Brain pericyte (primary cell): ENCODE data around the gene DCN.
"Not testable (repeated sequence)": the region's sequence is repeated elsewhere in the genome, so short reads cannot be mapped to it uniquely, and the experiment has no call there.

Experiments used
- DNase-seq: peaks from one replicate; pipeline ENCODE4 v3.0.0-alpha.2; 2012; ENCODE audit warnings: low read depth, low spot score

Gene DCN

DNA sequence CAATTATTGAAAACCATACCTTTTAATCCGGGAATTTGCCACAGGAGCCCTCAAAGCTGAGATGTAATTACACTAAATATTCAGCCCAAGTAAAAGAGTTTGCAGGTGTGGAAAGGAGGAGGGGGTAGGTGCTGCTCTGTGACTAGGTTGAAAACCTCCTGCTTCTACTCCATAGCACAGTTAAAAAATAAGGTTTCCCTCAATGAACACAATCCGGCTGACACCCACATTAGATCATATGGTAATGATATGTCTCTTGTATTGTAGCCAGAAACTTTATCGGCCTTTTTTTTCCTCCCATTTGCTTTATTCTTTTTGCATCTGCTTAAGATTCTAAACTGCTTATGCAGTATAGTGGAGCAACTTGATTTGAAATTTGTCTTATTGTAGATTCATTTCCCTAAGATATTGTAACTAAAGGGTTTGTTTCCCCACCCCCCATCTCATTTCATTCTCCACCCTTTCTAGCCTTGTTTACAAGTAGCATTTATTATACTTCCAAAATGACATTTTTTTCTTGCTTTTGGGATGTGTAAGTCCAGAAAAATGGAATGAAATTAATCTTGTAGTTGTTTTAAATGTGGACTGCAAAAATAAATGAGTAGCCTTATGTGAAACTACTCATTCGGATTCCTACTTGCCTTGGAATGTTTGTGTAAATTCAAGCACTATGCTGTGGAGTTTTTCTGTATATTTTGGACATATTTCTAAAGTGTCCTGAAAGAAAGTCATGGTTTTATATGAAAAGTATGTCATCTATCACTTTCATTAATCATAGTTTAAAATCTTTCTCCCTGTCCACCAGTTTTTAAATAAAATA lies at the start of gene DCN:
TSS of gene DCN (minus strand) at position 182 of the 820 bp plus-strand sequence. CDS start 4,265 bp downstream, outside the sequence.
- DNase-seq, result no peak

DNA sequence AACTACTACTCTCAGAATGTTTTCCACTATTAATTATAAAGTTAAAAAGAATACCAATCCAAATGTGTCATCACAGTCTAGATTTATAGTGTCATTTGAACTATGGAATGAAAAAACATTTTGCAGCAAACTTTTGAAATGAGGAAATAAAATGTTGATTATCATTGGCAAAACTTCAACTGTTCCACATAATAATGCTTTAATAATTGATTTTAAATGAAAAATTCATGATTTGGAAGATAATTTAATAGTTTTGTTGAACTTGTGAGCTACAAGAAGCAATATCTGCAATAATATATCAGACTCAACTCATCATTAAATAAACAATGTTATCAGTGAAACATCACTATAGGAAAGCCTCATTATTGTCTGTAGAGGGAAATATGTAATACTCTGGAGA lies 48.2 kb upstream of the DCN start:
- no peak for DNase-seq

DNA sequence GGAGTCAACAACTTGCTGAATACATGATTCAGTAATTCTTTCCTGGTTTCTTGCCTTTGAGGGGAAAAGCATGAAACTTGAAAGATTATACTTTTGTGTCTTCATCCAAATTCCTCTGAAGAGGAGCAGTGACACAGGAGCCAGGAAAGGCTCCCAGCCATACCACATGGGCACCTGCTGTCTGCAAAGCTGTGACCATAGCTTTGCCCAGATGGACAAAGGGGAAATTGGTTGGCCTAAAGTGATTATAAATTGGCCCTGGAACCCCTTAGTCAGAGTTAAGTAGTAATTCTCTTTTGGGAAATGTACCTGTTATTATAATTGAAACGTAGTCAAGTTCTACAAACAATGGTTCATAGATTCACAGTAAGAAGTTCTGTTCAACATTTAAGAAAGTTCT lies 44.3 kb upstream of the DCN start:
- no peak for DNase-seq

GRCh38 chr12:91225316-91225715 lies 42.7 kb upstream of the DCN start:
- no peak for DNase-seq

GRCh38 chr12:91224401-91224800 lies 41.8 kb upstream of the DCN start:
- no peak for DNase-seq

- DNase-seq, result no peak
Measured at GRCh38 chr12:91222746-91223145, 40.1 kb upstream of the DCN start.

GRCh38 chr12:91219919-91220318 lies 37.3 kb upstream of the DCN start:
- DNase-seq, result no peak

- no peak for DNase-seq
Measured at GRCh38 chr12:91219511-91219910, 36.9 kb upstream of the DCN start.

DNA sequence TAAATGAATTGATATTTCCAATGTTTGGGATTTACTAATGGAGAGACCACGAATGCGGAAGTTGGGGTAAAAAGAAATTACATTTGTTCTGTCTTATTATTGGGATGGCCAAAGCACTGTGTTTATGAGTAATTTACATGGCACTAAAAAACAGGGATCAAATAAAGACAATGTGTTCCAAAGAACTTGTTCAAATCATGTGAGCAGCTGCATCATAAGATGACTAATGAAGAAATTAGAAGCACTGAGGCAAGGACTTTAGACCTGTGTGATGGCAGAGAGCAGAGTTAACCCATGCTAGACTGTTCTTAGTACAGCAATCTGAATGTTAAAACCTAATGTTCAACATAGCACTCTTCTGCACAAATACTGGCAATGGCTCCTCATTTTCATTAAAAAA lies 34.3 kb upstream of the DCN start:
- DNase-seq, result no peak

DNA sequence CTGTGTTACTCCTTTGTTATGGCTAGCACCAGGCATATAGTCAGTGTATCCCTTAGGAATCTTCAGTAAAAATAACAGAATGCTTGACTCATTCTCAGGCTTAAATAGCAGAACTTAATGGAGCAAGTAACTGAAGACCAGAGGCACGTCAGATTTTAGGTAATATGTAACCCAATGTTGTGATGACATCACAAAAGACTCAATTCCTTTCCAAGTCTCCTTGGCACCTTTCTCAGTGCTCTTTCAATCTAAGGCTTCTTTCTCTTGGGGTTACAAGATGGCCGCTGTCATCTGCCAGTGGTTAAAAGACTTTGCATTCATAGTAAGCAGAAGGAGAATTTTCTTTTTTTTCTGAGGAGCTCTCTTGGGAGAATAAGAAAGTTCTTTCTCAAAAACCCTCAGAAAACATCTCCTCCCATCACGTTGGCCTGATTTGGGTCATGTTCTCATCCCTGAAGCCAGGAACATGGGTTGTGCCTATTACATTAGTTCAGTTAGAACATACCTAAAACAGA lies 33.4 kb upstream of the DCN start:
- peak; percentile 6 for DNase-seq

- no peak for DNase-seq
Measured at GRCh38 chr12:91211866-91212265, 29.2 kb upstream of the DCN start.

DNA sequence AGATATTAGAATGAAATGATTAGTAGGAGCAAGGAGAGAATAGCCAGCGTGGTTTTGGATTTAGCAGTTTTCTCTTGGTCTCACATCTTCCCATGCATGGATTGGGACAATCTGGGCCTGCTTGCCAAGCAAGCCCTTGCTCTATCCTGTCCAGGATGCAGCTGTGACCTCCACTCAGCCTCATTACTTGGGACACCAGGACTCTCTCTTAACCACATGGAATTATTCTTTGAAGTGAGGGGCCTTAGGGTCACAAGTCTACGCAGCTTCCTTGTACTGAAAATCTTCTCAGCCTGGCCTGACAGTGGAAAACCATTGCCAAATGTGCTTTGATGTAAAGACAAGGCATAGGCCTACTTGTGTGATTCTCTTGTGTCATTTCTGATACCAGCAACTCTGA lies 28.0 kb upstream of the DCN start:
- DNase-seq, result no peak

GRCh38 chr12:91210144-91210543 lies 27.5 kb upstream of the DCN start:
- no peak for DNase-seq

- DNase-seq, result not testable (repeated sequence)
Measured at GRCh38 chr12:91207301-91207700, 24.7 kb upstream of the DCN start.

GRCh38 chr12:91205811-91206210 lies 23.2 kb upstream of the DCN start:
- DNase-seq, result no peak

- no peak for DNase-seq
Measured at GRCh38 chr12:91204421-91204820, 21.8 kb upstream of the DCN start.

DNA sequence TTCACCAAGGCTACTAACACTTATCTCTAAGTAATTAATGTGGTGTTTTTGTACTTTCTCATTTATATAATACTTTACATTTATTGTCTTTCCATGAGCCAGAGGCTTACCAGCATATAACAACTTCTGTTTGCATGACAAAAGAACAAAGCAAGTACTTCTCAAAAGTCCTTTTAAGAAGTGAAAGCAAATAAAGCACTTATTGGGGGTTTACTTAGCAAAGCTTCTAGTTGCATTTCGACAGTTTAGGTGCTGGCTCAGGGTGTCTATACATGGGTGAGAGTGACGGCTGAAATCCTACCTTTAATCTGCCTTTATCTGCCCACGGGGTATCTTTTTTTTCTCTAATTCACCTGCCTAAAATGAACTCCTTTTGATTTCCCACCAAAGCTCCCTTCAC lies 21.0 kb upstream of the DCN start:
- DNase-seq, result no peak

- DNase-seq, result no peak
Measured at GRCh38 chr12:91202390-91202789, 19.8 kb upstream of the DCN start.

DNA sequence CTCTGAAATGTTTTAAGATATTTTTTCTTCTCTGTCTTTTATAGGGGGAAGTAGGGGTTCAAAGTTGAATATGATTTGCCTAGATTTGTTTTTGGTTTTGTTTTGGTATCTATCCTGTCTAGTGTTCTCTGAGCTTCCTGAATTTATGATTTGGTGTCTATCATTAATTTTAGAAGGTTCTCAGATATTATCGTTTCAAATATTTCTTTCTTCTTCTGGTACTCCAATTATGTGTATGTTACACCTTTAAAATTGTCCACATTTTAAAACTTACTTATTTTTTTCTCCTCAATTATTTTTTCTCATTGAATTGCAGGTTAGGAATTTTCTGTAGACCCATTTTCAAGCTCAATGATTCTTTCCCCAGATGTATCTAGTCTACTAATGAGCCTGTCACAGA lies 13.8 kb upstream of the DCN start:
- DNase-seq, result no peak

DNA sequence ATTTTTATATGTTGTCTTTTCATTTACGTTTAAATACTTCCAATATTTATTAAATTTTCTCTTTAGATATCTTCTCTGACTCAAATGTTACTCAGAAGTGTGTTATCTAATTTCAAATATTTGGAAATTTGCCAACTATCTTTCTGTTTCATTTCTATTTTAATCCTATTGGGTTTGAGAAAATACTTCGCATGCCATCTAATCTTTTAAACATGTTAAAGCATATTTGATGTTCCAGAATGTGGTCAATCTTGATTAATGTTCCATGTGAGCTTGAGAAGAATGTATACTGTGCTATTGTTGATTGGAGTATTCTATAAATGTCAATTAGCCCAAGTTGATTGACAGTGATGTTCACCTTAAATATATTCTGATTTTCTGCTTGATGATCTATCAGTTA lies 11.9 kb upstream of the DCN start:
- no peak for DNase-seq

DNA sequence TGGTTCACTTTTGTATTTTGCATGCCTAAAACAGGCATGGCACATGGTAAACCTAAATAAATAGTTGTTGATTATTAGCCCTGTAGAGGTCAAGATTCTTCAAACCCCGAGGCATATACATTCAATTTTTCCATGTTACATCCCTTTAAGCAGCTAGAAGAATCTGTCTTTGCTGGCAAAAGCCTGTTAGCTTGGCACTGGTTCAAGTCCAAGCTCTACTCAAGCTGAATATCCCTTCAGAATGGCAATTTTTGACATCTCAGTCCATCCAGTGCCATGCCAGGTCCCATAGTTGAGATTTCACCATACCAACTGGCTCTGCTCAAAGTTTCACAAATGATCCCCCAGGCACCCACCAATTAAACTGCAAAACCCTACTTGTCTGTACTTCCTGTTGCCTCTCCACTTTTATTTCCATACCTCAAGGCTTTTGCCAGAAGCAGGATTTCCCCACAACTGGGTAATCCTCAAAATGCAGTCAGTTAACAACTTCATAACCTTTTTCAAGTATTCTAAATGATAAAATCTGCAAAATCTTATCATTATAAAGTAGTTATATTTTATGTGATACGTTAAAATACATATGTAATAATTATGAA lies 9.0 kb upstream of the DCN start:
- DNase-seq, result no peak

GRCh38 chr12:91189516-91189915 lies 6.9 kb upstream of the DCN start:
- no peak for DNase-seq

DNA sequence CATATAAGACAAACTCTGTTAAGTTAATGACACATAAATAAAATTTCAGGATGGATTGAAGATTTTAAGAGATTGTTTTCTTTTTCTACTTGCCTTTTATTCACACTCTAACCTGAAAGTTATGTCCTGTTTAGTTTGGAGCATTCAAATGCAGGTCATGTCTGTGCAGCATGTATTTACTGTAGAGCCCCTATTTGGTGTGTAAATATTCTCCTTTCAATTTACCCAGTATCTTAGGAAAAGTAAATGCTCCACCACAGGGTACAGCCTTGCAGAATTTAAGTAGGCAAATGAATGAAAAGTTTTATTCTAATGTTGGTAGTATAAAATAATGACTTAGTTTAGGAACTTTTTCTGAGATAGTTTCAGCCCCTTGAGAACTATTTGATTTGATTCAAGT lies 6.2 kb upstream of the DCN start:
- DNase-seq, result no peak
